GM12891 (cell line): ENCODE data around the gene ATOSB.

Experiments used
- DNase-seq: peaks from one replicate; pipeline ENCODE4 v3.0.0; 2011; ENCODE audit warnings: low spot score; ENCODE audit not compliant: insufficient read length
- FAIRE-seq: peaks from 2 replicates; lab custom pipeline; 2011; peaks lifted over from hg19 to GRCh38; lab: Jason Lieb, UNC
- PAX5 ChIP-seq: IDR thresholded peaks from 2 replicates; pipeline ENCODE4 v1.6.1; 2011; ENCODE audit warnings: low read length, moderate library complexity, mild to moderate bottlenecking; ENCODE audit not compliant: insufficient read depth, severe bottlenecking
- POLR2A ChIP-seq: IDR thresholded peaks from 2 replicates; pipeline ENCODE4 v1.6.1; 2011; ENCODE audit warnings: low read depth, low read length, control low read depth
- POLR2AphosphoS5 ChIP-seq: IDR thresholded peaks from 2 replicates; pipeline ENCODE4 v1.6.1; 2011; ENCODE audit warnings: low read depth, low read length, control low read depth
- POU2F2 ChIP-seq: IDR thresholded peaks from 2 replicates; pipeline ENCODE4 v1.6.1; 2011; ENCODE audit warnings: low read depth, mild to moderate bottlenecking, control low read depth, low read length, moderate library complexity
- SPI1 ChIP-seq: IDR thresholded peaks from 2 replicates; pipeline ENCODE4 v1.6.1; 2011; ENCODE audit warnings: low read depth, low read length, control low read depth
- TAF1 ChIP-seq: IDR thresholded peaks from 2 replicates; pipeline ENCODE4 v1.6.1; 2011; ENCODE audit warnings: low read depth, low read length, control low read depth

The ATOSB gene

DNA sequence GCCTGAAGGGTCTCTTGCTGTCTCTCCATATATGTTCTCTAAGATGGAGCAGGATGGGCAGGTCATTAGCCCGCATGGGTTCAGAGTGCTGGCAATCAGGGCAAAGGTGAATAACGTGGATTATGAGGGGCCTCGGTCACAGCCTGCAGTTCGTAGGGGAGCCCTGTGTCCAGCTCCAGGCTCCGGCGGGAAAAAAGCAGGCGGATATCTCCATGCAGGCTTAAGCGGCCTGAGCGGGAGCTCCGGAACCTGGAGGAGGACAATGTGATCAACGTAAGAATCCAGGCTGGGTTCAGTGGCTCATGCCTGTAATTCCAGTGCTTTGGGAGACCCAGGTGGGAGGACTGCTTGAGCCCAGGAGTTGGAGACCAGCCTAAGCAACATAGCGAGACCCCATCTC, 10.5 kb downstream of the ATOSB start:
- no peak for FAIRE-seq

GRCh38 chr9:35104586-35104985, 11.1 kb downstream of the ATOSB start:
- no peak for FAIRE-seq
- TF ChIP-seq SPI1 (no peak), POLR2AphosphoS5 (no peak), POU2F2 (no peak), TAF1 (no peak), PAX5 (no peak), POLR2A (no peak)

More for the DNA sequence above, 10.5 kb downstream of the ATOSB start:
- DNase-seq = no peak
- TF ChIP-seq PAX5 = no peak
- no peak for TF ChIP-seq SPI1
- TF ChIP-seq TAF1 = no peak
- TF ChIP-seq POU2F2 = no peak
- TF ChIP-seq POLR2A = no peak
- TF ChIP-seq POLR2AphosphoS5 = no peak

GRCh38 chr9:35103660-35104191, 11.9 kb downstream of the ATOSB start:
- FAIRE-seq = no peak
- TF ChIP-seq PAX5 (no peak), SPI1 (no peak), TAF1 (no peak), POU2F2 (no peak), POLR2A (no peak), POLR2AphosphoS5 (no peak)
- no peak for DNase-seq

More at GRCh38 chr9:35104586-35104985, 11.1 kb downstream of the ATOSB start:
- DNase-seq = no peak

DNA sequence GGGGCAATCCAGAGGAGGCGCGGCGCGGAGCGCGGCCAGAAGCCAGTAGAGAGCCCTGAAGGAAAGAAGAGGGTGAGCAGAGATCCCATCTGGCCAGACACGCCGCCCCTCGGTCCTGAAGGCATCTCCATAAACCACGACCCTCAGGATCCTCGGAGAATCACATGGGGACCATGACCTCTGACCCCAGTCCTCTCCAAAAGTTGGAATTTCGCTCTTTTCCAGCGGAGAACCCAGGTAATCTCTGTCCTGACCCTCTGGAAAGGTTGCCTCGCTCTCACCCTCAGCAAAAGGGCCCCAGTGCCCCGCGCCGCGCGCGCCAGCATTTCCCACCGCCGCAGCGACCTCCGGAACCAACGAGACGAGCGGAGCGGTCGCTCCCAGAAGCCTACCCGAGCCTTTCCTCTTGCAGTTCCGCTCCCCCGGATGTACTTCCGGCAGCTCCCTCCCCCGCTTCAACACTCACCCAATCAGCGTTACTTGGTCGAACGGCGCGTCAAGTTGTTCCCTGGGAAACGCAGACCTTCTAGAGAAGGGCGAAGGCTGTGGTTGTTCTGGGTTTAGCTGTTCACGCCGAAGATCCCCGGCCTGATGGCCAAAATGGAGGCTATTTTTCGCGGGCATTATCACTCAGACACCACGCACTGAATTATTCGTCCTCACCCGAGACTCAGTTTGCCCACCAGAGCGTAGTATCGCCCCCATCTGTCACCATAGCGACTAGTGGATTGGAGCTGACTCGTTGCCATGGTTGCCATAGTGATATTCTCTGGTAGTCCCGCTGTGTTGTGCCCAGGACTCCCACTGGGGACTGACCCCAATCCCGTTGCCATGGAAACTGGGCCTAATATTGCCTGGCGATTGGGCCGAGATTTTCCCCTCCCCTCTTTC, 12.6 kb downstream of the ATOSB start, which contains the start of gene STOML2:
TSS of gene STOML2 (minus strand) at position 363 of the 891 bp plus-strand sequence. CDS start at position 326, 37 bp downstream.
- peak; percentile 23 for TF ChIP-seq PAX5
- TF ChIP-seq POLR2A = peak; percentile 86
- peak; percentile 90 for TF ChIP-seq POU2F2
- peak; percentile 42 for TF ChIP-seq SPI1
- peak; percentile 73; the same call in 1 of the 2 replicates for TF ChIP-seq POLR2AphosphoS5
- TF ChIP-seq TAF1 = peak; percentile 93; the same call in 1 of the 2 replicates
- peak; percentile 96 for DNase-seq
- peak; percentile 100 for FAIRE-seq

GRCh38 chr9:35102465-35102768, 13.2 kb downstream of the ATOSB start:
- no peak for FAIRE-seq
- no peak for DNase-seq

GRCh38 chr9:35097573-35097972, 18.1 kb downstream of the ATOSB start:
- DNase-seq (no peak), FAIRE-seq (no peak)
- TF ChIP-seq POLR2AphosphoS5 (no peak), PAX5 (no peak), TAF1 (no peak), POLR2A (0 out of 2 replicates have a peak, but pooled peaks have one; percentile 20)

More at GRCh38 chr9:35102465-35102768, 13.2 kb downstream of the ATOSB start:
- no peak for TF ChIP-seq PAX5
- TF ChIP-seq POLR2AphosphoS5 = no peak
- TF ChIP-seq SPI1 = no peak
- TF ChIP-seq TAF1 = no peak
- TF ChIP-seq POLR2A = no peak
- TF ChIP-seq POU2F2 = no peak

DNA sequence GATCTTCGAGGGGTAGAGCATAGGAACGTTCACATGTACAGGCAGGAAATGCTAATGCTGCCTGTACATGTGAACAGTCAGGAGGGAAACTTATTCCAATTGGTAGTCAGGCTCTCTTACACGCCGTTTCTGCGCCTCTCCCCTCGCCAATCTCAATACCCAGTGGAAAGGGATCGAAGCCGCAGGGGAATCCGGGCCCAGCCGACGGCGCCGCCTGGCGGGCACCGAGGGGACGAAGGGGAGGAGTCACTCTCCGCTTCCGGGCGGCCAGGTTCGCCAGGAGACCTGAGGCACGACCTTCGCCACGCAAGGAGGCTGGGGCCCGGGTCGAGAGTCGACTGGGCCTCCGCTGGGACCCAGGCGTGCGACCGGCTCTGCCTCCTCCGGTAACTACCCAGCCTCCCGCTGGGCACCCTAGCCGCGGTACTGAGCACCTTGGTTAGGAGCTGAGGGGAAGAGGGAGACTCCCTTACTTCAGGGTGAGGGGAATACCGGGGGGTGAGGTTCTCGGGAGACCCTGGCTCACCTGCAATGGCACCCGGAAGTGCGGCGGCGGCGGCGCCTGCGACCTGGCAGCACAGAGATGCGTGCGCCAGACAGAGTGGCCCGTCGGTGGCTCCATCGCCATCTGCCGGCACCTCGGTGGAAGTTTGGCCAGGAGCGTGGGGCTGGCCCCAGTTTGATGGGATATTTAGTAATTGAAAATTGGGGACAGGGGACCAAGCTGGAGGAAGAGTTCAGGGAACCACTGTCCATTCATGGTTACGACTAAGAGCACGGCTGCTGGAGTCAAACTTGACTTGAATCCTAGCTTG, 19.4 kb downstream of the ATOSB start, which contains the start of gene PIGO:
TSS of gene PIGO (minus strand) at position 557 of the 815 bp plus-strand sequence. CDS start 1,026 bp downstream, outside the sequence.
- TF ChIP-seq POLR2AphosphoS5 = peak; percentile 90
- TF ChIP-seq PAX5 = no peak
- peak; percentile 87 for TF ChIP-seq POLR2A
- 0 out of 2 replicates have a peak, but pooled peaks have one; percentile 10 for TF ChIP-seq SPI1
- no peak; the same call in none of the 2 replicates for TF ChIP-seq TAF1
- peak; percentile 53; the same call in 1 of the 2 replicates for TF ChIP-seq POU2F2
- DNase-seq (peak; percentile 88), FAIRE-seq (peak; percentile 98)

DNA sequence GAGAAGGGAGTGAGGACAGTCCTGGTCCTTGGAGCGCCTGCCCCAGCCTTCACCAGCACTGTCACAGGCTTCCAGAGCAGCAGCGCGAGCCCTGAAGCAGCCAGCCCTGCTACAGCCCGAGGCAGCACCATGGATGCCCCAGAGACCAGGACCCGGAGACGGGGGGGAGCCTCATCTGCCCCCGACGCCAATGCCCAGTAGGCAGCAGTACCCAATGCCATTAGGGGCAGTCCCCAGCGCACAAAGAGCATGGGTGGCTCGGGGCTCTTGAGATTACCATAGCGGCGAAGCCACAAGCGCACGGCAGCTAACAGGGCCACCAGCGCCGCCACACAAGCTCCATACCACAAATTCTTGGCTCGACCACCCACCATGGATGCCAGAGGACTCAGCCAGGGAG, 24.1 kb downstream of the ATOSB start:
- TF ChIP-seq POLR2A (no peak), POLR2AphosphoS5 (no peak), PAX5 (no peak), TAF1 (no peak), SPI1 (no peak), POU2F2 (no peak)
- DNase-seq (no peak), FAIRE-seq (no peak)
